GM12892 (cell line): Measurements from ENCODE around the gene EARS2.

ENCODE experiments used
- POLR2A ChIP-seq: IDR thresholded peaks from 2 replicates; pipeline ENCODE4 v1.6.1; 2011; ENCODE audit warnings: low read depth, low read length, control low read depth
- POLR2AphosphoS5 ChIP-seq: IDR thresholded peaks from 2 replicates; pipeline ENCODE4 v1.6.1; 2011; ENCODE audit warnings: low read depth, low read length, control low read depth

- TF ChIP-seq POLR2A (no peak), POLR2AphosphoS5 (no peak)
Measured at GRCh38 chr16:23577493-23577892, 20.3 kb upstream of the EARS2 start.
